Right lobe of liver (tissue), 4 donors: Measurements from ENCODE around the gene CENATAC.
"Not testable (repeated sequence)": the region's sequence is repeated elsewhere in the genome, so short reads cannot be mapped to it uniquely, and the experiment has no call there.

Experiments used
- CTCF ChIP-seq, 4 donors: fragments of 200-600 bp in 3 of 4; fragments of 450-650 bp in 1 of 4; IDR thresholded peaks; one replicate each; pipeline versions ENCODE4 v1.5.1 to v1.8.0; 2016 to 2022; ENCODE audit warnings: antibody characterized with exemption in 4 of 4, mild to moderate bottlenecking in 2 of 4
- POLR2A ChIP-seq: fragments of 450-650 bp; IDR thresholded peaks from one replicate; pipeline ENCODE4 v1.6.1; 2017; ENCODE audit warnings: antibody characterized with exemption, mild to moderate bottlenecking
- donor health status: DM: no; HTN: no; CAD: no.
- donor health status: DM: no; HTN: no; CAD: no.
- donor health status: DM: no; HTN: yes; CAD: no.

DNA sequence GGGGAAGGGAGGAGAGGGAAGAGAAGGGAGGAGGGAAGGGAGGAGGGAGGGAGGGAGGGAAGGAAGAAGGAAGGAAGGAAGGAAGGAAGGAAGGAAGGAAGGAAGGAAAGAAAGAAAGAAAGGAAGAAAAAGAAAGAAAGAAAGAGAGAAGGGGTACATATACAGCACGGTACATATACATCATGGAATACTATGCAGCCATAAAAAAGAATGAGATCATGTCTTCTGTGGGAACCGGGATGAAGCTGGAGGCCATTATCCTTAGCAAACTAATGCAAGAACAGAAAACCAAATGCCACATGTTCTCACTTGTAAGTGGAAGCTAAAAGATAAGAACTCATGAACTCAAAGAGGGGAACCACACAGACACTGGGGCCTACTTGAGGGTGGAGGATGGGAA is 28.4 kb upstream of the CENATAC start:
- not testable (repeated sequence) for TF ChIP-seq POLR2A; CTCF (IDR thresholded peaks at IDR 0.05)
